Peyer's patch (tissue), 4 donors: ENCODE measurements around the gene NRTN.
"Not testable (repeated sequence)": the region's sequence is repeated elsewhere in the genome, so short reads cannot be mapped to it uniquely, and the experiment has no call there.

Source experiments
- POLR2A ChIP-seq, 2 donors: fragments of 450-650 bp; IDR thresholded peaks; one replicate each; pipeline ENCODE4 v1.5.1; 2017; ENCODE audit warnings: antibody characterized with exemption in 2 of 2, mild to moderate bottlenecking in 2 of 2, moderate library complexity in 2 of 2
- TF ChIP-seq, protein P1 (sequence below), 6 experiments: fragments of 450-650 bp in 4 of 6; fragments of 200-600 bp in 2 of 6; sonication (generic) in 1 of 6; IDR thresholded peaks; one replicate each; pipeline ENCODE4 v1.5.1; 2017 to 2019; ENCODE audit warnings: antibody characterized with exemption in 6 of 6, mild to moderate bottlenecking in 3 of 6, moderate library complexity in 1 of 6

DNA sequence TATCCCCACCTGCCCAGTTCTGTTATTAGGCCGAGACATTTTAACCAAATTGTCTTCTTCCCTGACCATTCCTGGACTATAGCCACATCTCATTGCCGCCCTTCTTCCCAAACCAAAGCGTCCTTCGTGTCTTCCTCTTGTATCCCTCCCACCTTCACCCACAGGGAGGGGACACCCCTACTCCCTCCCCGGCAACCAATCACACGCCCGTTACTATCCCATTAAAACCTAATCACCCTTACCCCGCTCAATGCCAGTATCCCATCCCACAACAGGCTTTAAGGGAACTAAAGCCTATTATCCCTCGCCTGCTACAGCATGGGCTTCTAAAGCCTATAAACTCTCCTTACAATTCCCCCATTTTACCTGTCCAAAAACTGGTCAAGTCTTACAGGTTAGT lies 50.3 kb downstream of the NRTN start:
- TF ChIP-seq POLR2A (IDR thresholded peaks at IDR 0.05): not testable (repeated sequence)
- TF ChIP-seq, protein P1, sequence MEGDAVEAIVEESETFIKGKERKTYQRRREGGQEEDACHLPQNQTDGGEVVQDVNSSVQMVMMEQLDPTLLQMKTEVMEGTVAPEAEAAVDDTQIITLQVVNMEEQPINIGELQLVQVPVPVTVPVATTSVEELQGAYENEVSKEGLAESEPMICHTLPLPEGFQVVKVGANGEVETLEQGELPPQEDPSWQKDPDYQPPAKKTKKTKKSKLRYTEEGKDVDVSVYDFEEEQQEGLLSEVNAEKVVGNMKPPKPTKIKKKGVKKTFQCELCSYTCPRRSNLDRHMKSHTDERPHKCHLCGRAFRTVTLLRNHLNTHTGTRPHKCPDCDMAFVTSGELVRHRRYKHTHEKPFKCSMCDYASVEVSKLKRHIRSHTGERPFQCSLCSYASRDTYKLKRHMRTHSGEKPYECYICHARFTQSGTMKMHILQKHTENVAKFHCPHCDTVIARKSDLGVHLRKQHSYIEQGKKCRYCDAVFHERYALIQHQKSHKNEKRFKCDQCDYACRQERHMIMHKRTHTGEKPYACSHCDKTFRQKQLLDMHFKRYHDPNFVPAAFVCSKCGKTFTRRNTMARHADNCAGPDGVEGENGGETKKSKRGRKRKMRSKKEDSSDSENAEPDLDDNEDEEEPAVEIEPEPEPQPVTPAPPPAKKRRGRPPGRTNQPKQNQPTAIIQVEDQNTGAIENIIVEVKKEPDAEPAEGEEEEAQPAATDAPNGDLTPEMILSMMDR (IDR thresholded peaks at IDR 0.05): not testable (repeated sequence)
